Measurements from ENCODE around the gene GSTO2. TPM values are rescaled to one million over a fixed set of nuclear protein-coding genes. Genes with fewer than 3 reads are reported as not detected.

Gene GSTO2
- total RNA-seq, 2 experiments from 2014 or later = 0.81 to 1.3 TPM

- H3K36me3 Mint-ChIP-seq (ENCODE audit: low read depth) = peaks cover 28% of the 10 kb centered on the region
- H3K27me3 Mint-ChIP-seq = no peaks in the 10 kb centered on the region
- H3K4me1 Mint-ChIP-seq = peaks cover 56% of the 10 kb centered on the region
These were observed 49.3 kb downstream of the GSTO2 start for GRCh38 chr10:104318326-104318725.

GRCh38 chr10:104318810-104319741, 50.1 kb downstream of the GSTO2 start:
- H3K4me3 Mint-ChIP-seq = no peak overlapping the region
- H3K27ac Mint-ChIP-seq = peak overlapping the region; percentile 62
- H3K9me3 Mint-ChIP-seq = no peaks in the 10 kb centered on the region
- POLR2A ChIA-PET = no interaction called here
- peaks cover 27% of the 10 kb centered on the region for H3K36me3 Mint-ChIP-seq (ENCODE audit: low read depth)
- no peak for DNase-seq
- peaks cover 64% of the 10 kb centered on the region for H3K4me1 Mint-ChIP-seq
- no peaks in the 10 kb centered on the region for H3K27me3 Mint-ChIP-seq
- CTCF ChIA-PET = interaction anchor here (0.8 to 1.3 kb wide), 2 partner anchors 19 to 26 kb away, joined by 3 to 4 read pairs; no protein-coding TSS in a partner anchor

More at GRCh38 chr10:104318326-104318725, 49.3 kb downstream of the GSTO2 start:
- Mint-ChIP-seq H3K27ac (no peak overlapping the region), H3K9me3 (no peaks in the 10 kb centered on the region), H3K4me3 (no peak overlapping the region)
- POLR2A ChIA-PET = no interaction called here
- CTCF ChIA-PET = interaction anchor here (1.0 to 1.3 kb wide), 2 partner anchors 18 to 20 kb away, joined by 4 read pairs; partner anchors contain the start of gene ITPRIP
- no peak for DNase-seq

DNA sequence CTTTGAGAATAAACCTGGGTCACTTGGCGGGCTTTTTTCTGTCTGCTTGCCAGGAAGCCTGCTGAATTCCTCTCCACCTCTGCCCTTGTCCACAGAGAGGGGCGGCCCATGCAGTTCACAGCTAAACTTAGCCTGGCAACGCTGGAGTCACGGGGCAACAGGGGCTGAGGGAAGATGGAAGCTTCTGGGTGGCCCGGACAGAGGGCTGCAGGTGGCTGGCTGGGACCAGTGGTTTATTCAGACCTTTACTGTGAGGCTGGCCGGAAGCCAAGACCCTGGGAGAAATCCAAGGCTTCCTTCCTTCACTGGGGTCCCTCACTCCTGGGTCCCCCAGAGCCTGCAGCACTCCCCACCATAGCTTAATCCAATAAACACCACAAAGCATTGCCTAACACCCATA, 52.2 kb downstream of the GSTO2 start:
- Mint-ChIP-seq H3K4me1 (peaks cover 85% of the 10 kb centered on the region), H3K9me3 (no peaks in the 10 kb centered on the region), H3K4me3 (no peak overlapping the region), H3K27me3 (no peaks in the 10 kb centered on the region), H3K36me3 (ENCODE audit: low read depth) (peaks cover 39% of the 10 kb centered on the region), H3K27ac (peak overlapping the region; percentile 88)
- DNase-seq = no peak
- ChIA-PET POLR2A (no interaction called here), CTCF (interaction anchor here (0.6 to 3.7 kb wide), 4 partner anchors 15 to 47 kb away, joined by 3 to 19 read pairs (median 3); partner anchors contain the start of gene ITPRIP)

DNA sequence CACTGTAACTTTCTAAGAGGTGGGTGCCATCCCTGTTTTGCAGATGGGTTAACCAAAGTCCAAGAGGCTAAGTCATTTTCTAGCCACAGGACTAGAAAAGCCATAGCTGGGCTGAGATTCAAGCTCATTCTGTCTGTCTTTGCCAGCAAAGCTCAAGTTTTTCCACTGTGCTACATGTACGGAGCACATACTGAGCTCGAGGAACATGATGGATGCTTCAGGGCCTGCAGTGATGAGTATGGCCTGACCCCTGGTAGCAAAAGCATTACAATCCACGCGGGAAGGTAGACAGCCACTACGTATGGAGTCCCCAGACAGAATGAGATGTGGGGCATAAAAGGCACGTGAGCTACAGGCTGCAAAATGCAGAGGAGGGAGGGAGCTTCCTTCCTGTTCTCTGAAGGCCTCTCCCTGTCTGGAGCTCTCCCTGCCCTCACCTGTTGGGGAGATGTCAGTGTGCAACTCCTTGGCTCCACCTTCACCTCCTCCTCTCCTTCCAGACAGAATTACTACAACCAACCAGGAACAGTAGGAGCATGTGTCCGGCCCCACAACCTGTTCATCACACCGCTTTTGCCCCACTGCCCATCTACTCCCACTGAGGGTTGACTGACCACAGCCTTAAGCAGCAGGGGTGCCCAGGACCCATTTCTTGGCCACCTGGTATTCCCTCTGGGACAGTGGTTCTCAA, 52.9 kb downstream of the GSTO2 start:
- peak overlapping the region; percentile 71 for H3K4me3 Mint-ChIP-seq
- H3K4me1 Mint-ChIP-seq = peaks cover 92% of the 10 kb centered on the region
- H3K9me3 Mint-ChIP-seq = no peaks in the 10 kb centered on the region
- H3K36me3 Mint-ChIP-seq (ENCODE audit: low read depth) = peaks cover 43% of the 10 kb centered on the region
- ChIA-PET CTCF (interaction anchor here (0.6 to 3.7 kb wide), 8 partner anchors 16 to 71 kb away, joined by 3 to 19 read pairs (median 3); partner anchors contain the start of genes CFAP58 and ITPRIP), POLR2A (no interaction called here)
- H3K27me3 Mint-ChIP-seq = no peaks in the 10 kb centered on the region
- DNase-seq = no peak
- peak overlapping the region; percentile 88 for H3K27ac Mint-ChIP-seq

DNA sequence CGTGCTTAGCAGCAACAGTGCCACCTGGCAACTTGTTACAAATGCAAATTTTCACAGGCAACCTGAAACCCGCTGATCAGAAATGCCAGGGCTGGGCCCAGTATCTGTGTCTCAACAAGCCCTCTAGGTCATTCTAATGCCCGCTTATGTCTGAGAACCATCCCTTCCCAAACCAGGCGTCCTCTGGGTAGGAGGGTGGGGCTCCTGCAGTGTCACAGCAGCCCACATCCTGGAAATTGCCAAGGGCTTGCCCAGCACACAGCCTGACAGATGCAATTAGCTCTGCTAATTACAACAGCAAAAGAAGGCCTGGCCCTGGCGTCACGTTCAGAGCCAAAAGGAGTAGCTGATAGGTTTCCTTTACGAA, 53.4 kb downstream of the GSTO2 start:
- CTCF ChIA-PET = interaction anchor here (0.9 to 3.7 kb wide), 4 partner anchors 16 to 43 kb away, joined by 3 to 19 read pairs (median 3); partner anchors contain the start of gene CFAP58
- POLR2A ChIA-PET = no interaction called here
- peaks cover 95% of the 10 kb centered on the region for H3K4me1 Mint-ChIP-seq
- no peaks in the 10 kb centered on the region for H3K27me3 Mint-ChIP-seq
- H3K4me3 Mint-ChIP-seq = peak overlapping the region; percentile 71
- peak; percentile 55 for DNase-seq
- H3K36me3 Mint-ChIP-seq (ENCODE audit: low read depth) = peaks cover 44% of the 10 kb centered on the region
- H3K27ac Mint-ChIP-seq = peak overlapping the region; percentile 88
- no peaks in the 10 kb centered on the region for H3K9me3 Mint-ChIP-seq

- peak overlapping the region; percentile 71 for H3K4me3 Mint-ChIP-seq
- CTCF ChIA-PET = interaction anchor here (1.4 to 3.7 kb wide), 2 partner anchors 17 to 31 kb away, joined by 3 to 19 read pairs; partner anchors contain the start of gene CFAP58
- peak overlapping the region; percentile 88 for H3K27ac Mint-ChIP-seq
- no peak for DNase-seq
- POLR2A ChIA-PET = no interaction called here
- peaks cover 44% of the 10 kb centered on the region for H3K36me3 Mint-ChIP-seq (ENCODE audit: low read depth)
- H3K4me1 Mint-ChIP-seq = peaks cover 95% of the 10 kb centered on the region
- H3K9me3 Mint-ChIP-seq = no peaks in the 10 kb centered on the region
- H3K27me3 Mint-ChIP-seq = no peaks in the 10 kb centered on the region
These were observed 54.1 kb downstream of the GSTO2 start for GRCh38 chr10:104323085-104323484.

DNA sequence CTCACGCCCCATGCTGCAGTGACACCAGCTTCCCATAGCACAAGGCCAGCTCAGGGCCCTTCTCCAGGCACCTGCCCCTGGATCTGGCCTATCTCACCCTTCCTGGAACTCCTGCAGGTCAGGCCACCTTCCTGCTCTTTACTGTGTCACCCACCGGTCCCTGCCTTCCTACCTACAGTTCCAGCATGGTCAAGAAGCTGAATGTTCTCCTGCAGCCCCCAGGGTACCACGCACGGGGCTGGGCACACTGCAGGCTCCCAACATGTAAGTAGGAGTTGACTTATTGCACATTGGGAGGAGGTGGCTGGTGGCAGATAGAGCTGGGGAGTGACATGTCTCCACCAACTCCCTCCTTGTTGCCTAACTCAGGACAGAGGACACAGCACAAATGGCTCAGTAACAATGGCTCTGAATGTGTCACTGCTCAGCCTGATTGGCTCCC, 54.8 kb downstream of the GSTO2 start:
- POLR2A ChIA-PET = no interaction called here
- H3K4me3 Mint-ChIP-seq = peak overlapping the region; percentile 56
- peaks cover 43% of the 10 kb centered on the region for H3K36me3 Mint-ChIP-seq (ENCODE audit: low read depth)
- peak overlapping the region; percentile 88 for H3K27ac Mint-ChIP-seq
- DNase-seq = no peak
- H3K9me3 Mint-ChIP-seq = no peaks in the 10 kb centered on the region
- CTCF ChIA-PET = interaction anchor here (0.9 to 3.7 kb wide), 3 partner anchors 18 to 32 kb away, joined by 3 to 19 read pairs (median 3); no protein-coding TSS in a partner anchor
- no peaks in the 10 kb centered on the region for H3K27me3 Mint-ChIP-seq
- H3K4me1 Mint-ChIP-seq = peaks cover 99% of the 10 kb centered on the region

- CTCF ChIA-PET = interaction anchor here (0.9 to 1.6 kb wide), 3 partner anchors 25 to 32 kb away, joined by 3 to 4 read pairs (median 3); no protein-coding TSS in a partner anchor
- Mint-ChIP-seq H3K4me3 (peak overlapping the region; percentile 56), H3K36me3 (ENCODE audit: low read depth) (peaks cover 43% of the 10 kb centered on the region), H3K27me3 (no peaks in the 10 kb centered on the region), H3K9me3 (no peaks in the 10 kb centered on the region), H3K4me1 (peaks cover 99% of the 10 kb centered on the region), H3K27ac (peak overlapping the region; percentile 88)
- no peak for DNase-seq
- POLR2A ChIA-PET = no interaction called here
These were observed 55.3 kb downstream of the GSTO2 start for GRCh38 chr10:104324221-104324686.

DNA sequence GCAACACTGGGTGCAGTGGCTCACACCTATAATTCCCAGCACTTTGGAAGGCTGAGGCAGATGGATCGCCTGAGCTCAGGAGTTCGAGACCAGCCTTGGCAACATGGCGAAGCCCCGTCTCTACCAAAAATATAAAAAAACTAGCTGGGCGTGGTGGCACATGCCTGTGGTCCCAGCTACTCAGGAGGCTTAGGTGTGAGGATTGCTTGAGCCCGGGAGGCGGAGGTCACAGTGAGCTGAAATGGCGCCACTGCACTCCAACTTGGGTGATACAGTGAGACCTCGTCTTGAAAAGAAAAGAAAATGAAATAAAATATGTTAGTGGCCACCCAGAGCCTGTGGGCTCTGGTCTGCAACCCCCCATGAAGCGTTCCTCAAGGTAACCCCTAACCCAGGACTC, 55.9 kb downstream of the GSTO2 start:
- no peaks in the 10 kb centered on the region for H3K27me3 Mint-ChIP-seq
- H3K9me3 Mint-ChIP-seq = no peaks in the 10 kb centered on the region
- H3K36me3 Mint-ChIP-seq (ENCODE audit: low read depth) = peaks cover 43% of the 10 kb centered on the region
- ChIA-PET CTCF (interaction anchor here (0.9 to 1.6 kb wide), 3 partner anchors 25 to 33 kb away, joined by 3 to 4 read pairs (median 3); no protein-coding TSS in a partner anchor), POLR2A (no interaction called here)
- peak overlapping the region; percentile 88 for H3K27ac Mint-ChIP-seq
- H3K4me1 Mint-ChIP-seq = peaks cover 100% of the 10 kb centered on the region
- H3K4me3 Mint-ChIP-seq = no peak overlapping the region
- DNase-seq = no peak

GRCh38 chr10:104325436-104326435, 56.8 kb downstream of the GSTO2 start:
- peak overlapping the region; percentile 11 for H3K4me3 Mint-ChIP-seq
- POLR2A ChIA-PET = no interaction called here

GRCh38 chr10:104326991-104327610, 58.1 kb downstream of the GSTO2 start:
- ChIA-PET POLR2A (no interaction called here), CTCF (interaction anchor here (0.9 to 1.6 kb wide), 4 partner anchors 10 to 53 kb away, joined by 3 to 4 read pairs (median 4); no protein-coding TSS in a partner anchor)
- no peak for DNase-seq
- Mint-ChIP-seq H3K27ac (peak overlapping the region; percentile 90), H3K36me3 (ENCODE audit: low read depth) (peaks cover 37% of the 10 kb centered on the region), H3K9me3 (no peaks in the 10 kb centered on the region), H3K27me3 (no peaks in the 10 kb centered on the region), H3K4me3 (no peak overlapping the region), H3K4me1 (peaks cover 100% of the 10 kb centered on the region)

More at GRCh38 chr10:104325436-104326435, 56.8 kb downstream of the GSTO2 start:
- DNase-seq = no peak
- Mint-ChIP-seq H3K27me3 (no peaks in the 10 kb centered on the region), H3K36me3 (ENCODE audit: low read depth) (peaks cover 39% of the 10 kb centered on the region), H3K9me3 (no peaks in the 10 kb centered on the region), H3K27ac (peak overlapping the region; percentile 81), H3K4me1 (peaks cover 100% of the 10 kb centered on the region)
- CTCF ChIA-PET = interaction anchor here (0.9 to 1.6 kb wide), 3 partner anchors 24 to 34 kb away, joined by 3 to 4 read pairs (median 3); no protein-coding TSS in a partner anchor
